Astrocyte (in vitro differentiated cells and primary cell): ENCODE data around the gene AADAT. TPM values are rescaled to one million over a fixed set of nuclear protein-coding genes. Genes with fewer than 3 reads are reported as not detected.

ENCODE experiments used
- total RNA-seq: library from RNA; stranded (reverse); gene quantifications from 2 replicates; pipeline ENCODE4 v1.2.1, GENCODE V29; 2021

AADAT gene
- total RNA-seq, 1 donor from 2014 or later = 10.5 TPM

Other genes starting within 250 kb of the AADAT start
- 30.2 and 30.8 TPM in 2 replicates for gene MFAP3L, start 63.6 kb downstream of the AADAT start, total RNA-seq